K562 (cell line): ENCODE data around the gene ZDHHC18. TPM values are rescaled to one million over a fixed set of nuclear protein-coding genes. Genes with fewer than 3 reads are reported as not detected.

Experiments used
- ATF2 ChIP-seq: sonication (generic); formaldehyde crosslinking; IDR thresholded peaks from 2 replicates; pipeline ENCODE4 v1.8.1; 2022; ENCODE audit warnings: missing genetic modification reagents
- FOXK2 ChIP-seq, 2 experiments: fragments of 450-650 bp; IDR thresholded peaks in 1 of 2; conservative IDR thresholded peaks in 1 of 2; 2 replicates each; pipeline ENCODE4 v1.6.1; 2016; ENCODE audit warnings: low read depth in 2 of 2, mild to moderate bottlenecking in 1 of 2
- GTF3C2 ChIP-seq: IDR thresholded peaks from 3 replicates; pipeline ENCODE4 v1.6.1; 2011; ENCODE audit warnings: borderline replicate concordance, mild to moderate bottlenecking, moderate library complexity; ENCODE audit not compliant: insufficient read length; ENCODE audit errors: extremely low read depth
- L3MBTL2 ChIP-seq: fragments of 450-650 bp; IDR thresholded peaks from 2 replicates; pipeline ENCODE4 v1.6.1; 2016; ENCODE audit warnings: mild to moderate bottlenecking, moderate library complexity
- MTA3 ChIP-seq: fragments of 450-650 bp; formaldehyde crosslinking; IDR thresholded peaks from 2 replicates; pipeline ENCODE4 v1.6.1; 2017; ENCODE audit warnings: mild to moderate bottlenecking, borderline replicate concordance
- RBM39 ChIP-seq: fragments of 200-400 bp; formaldehyde crosslinking; optimal IDR thresholded peaks from 2 replicates; pipeline ENCODE3; 2018; ENCODE audit warnings: low read depth, low read length
- RFX1 ChIP-seq: fragments of 450-650 bp; IDR thresholded peaks from 2 replicates; pipeline ENCODE4 v1.6.1; 2016; ENCODE audit warnings: mild to moderate bottlenecking, moderate library complexity
- SLC30A9 ChIP-seq: fragments of 250-450 bp; sonication (Bioruptor Pico); IDR thresholded peaks from 2 replicates; pipeline ENCODE4 v1.8.0; 2022; ENCODE audit warnings: mild to moderate bottlenecking, moderate library complexity
- SP1 ChIP-seq: sonication (generic); formaldehyde crosslinking; IDR thresholded peaks from 2 replicates; pipeline ENCODE4 v1.8.1; 2022; ENCODE audit warnings: mild to moderate bottlenecking, missing genetic modification reagents
- polyA plus RNA-seq, 8 experiments: library from polyadenylated mRNA; depleted of rRNA in 4 of 8; stranded (reverse) in 5 of 8; unstranded in 3 of 8; fragments of >200 nt; fragmentation: Nextera tagmentation in 2 of 8; fragmentation: Illumina TruSeq in 1 of 8; extraction: Ambion mirVana in 2 of 8; extraction: Trizol in 1 of 8; gene quantifications; 2 replicates each; pipeline versions ENCODE4 v1.2.1 to v1.2.3, GENCODE V29; 2011 to 2014; ENCODE audit warnings: inconsistent platforms in 1 of 8, missing spikeins in 1 of 8
- total RNA-seq, 7 experiments: library from RNA; depleted of rRNA in 6 of 7; stranded (reverse); fragments of >200 nt in 6 of 7; fragmentation: Illumina TruSeq in 2 of 7; extraction: Trizol in 2 of 7; gene quantifications; 2 replicates each; pipeline versions ENCODE4 v1.2.1 to v1.2.3, GENCODE V29; 2011 to 2021; ENCODE audit warnings: low replicate concordance in 1 of 7
- TF ChIP-seq, protein P1 (sequence below): fragments of 250-450 bp; sonication (Bioruptor Pico); IDR thresholded peaks from 2 replicates; pipeline ENCODE4 v1.4.0; 2020
- TF ChIP-seq, protein P2 (sequence below): sonication (generic); formaldehyde crosslinking; IDR thresholded peaks from 2 replicates; pipeline ENCODE4 v1.8.1; 2023; ENCODE audit warnings: mild to moderate bottlenecking, missing genetic modification reagents
- TF ChIP-seq, protein P3 (sequence below): fragments of 450-650 bp; formaldehyde crosslinking; conservative IDR thresholded peaks from 2 replicates; pipeline ENCODE4 v1.4.0; 2022; ENCODE audit warnings: mild to moderate bottlenecking, missing genetic modification characterization

ZDHHC18 gene
- total and polyA plus RNA-seq, 9 of the 15 experiments (the other 6 are each of a cell fraction or from before 2014, with no cell fraction given): 0.42 to 35.6 (median 15.8) TPM

- TF ChIP-seq, protein P1, sequence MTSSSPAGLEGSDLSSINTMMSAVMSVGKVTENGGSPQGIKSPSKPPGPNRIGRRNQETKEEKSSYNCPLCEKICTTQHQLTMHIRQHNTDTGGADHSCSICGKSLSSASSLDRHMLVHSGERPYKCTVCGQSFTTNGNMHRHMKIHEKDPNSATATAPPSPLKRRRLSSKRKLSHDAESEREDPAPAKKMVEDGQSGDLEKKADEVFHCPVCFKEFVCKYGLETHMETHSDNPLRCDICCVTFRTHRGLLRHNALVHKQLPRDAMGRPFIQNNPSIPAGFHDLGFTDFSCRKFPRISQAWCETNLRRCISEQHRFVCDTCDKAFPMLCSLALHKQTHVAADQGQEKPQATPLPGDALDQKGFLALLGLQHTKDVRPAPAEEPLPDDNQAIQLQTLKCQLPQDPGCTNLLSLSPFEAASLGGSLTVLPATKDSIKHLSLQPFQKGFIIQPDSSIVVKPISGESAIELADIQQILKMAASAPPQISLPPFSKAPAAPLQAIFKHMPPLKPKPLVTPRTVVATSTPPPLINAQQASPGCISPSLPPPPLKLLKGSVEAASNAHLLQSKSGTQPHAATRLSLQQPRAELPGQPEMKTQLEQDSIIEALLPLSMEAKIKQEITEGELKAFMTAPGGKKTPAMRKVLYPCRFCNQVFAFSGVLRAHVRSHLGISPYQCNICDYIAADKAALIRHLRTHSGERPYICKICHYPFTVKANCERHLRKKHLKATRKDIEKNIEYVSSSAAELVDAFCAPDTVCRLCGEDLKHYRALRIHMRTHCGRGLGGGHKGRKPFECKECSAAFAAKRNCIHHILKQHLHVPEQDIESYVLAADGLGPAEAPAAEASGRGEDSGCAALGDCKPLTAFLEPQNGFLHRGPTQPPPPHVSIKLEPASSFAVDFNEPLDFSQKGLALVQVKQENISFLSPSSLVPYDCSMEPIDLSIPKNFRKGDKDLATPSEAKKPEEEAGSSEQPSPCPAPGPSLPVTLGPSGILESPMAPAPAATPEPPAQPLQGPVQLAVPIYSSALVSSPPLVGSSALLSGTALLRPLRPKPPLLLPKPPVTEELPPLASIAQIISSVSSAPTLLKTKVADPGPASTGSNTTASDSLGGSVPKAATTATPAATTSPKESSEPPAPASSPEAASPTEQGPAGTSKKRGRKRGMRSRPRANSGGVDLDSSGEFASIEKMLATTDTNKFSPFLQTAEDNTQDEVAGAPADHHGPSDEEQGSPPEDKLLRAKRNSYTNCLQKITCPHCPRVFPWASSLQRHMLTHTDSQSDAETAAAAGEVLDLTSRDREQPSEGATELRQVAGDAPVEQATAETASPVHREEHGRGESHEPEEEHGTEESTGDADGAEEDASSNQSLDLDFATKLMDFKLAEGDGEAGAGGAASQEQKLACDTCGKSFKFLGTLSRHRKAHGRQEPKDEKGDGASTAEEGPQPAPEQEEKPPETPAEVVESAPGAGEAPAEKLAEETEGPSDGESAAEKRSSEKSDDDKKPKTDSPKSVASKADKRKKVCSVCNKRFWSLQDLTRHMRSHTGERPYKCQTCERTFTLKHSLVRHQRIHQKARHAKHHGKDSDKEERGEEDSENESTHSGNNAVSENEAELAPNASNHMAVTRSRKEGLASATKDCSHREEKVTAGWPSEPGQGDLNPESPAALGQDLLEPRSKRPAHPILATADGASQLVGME (CRISPR knock-in tag): no peak; the same call in 1 of the 2 replicates
- TF ChIP-seq, protein P2, sequence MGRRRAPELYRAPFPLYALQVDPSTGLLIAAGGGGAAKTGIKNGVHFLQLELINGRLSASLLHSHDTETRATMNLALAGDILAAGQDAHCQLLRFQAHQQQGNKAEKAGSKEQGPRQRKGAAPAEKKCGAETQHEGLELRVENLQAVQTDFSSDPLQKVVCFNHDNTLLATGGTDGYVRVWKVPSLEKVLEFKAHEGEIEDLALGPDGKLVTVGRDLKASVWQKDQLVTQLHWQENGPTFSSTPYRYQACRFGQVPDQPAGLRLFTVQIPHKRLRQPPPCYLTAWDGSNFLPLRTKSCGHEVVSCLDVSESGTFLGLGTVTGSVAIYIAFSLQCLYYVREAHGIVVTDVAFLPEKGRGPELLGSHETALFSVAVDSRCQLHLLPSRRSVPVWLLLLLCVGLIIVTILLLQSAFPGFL: no peak
- TF ChIP-seq L3MBTL2 (no peak), ATF2 (CRISPR knock-in tag) (no peak), MTA3 (0 out of 2 replicates have a peak, but pooled peaks have one; percentile 73), GTF3C2 (no peak), SP1 (CRISPR knock-in tag) (peak; percentile 14; the same call in 1 of the 2 replicates), RBM39 (no peak), FOXK2 (conservative IDR thresholded peaks at IDR 0.05 in 1 of 2, IDR thresholded peaks at IDR 0.05 in 1 of 2; ENCODE audit: low read depth in 2 of 2) (peak; percentile 66 to 71; a peak in 3 of 4 replicates), SLC30A9 (CRISPR knock-in tag) (no peak), RFX1 (peak; percentile 13; the same call in 1 of the 2 replicates)
- TF ChIP-seq, protein P3, sequence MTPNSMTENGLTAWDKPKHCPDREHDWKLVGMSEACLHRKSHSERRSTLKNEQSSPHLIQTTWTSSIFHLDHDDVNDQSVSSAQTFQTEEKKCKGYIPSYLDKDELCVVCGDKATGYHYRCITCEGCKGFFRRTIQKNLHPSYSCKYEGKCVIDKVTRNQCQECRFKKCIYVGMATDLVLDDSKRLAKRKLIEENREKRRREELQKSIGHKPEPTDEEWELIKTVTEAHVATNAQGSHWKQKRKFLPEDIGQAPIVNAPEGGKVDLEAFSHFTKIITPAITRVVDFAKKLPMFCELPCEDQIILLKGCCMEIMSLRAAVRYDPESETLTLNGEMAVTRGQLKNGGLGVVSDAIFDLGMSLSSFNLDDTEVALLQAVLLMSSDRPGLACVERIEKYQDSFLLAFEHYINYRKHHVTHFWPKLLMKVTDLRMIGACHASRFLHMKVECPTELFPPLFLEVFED (CRISPR knock-in tag): 0 out of 2 replicates have a peak, but pooled peaks have one; percentile 40
Observed at GRCh38 chr1:26784023-26784871, 42.2 kb upstream of the ZDHHC18 start (continued).
